Stimulated activated CD8-positive, alpha-beta memory T cell treated with anti-CD3 and anti-CD28 coated beads, Interleukin-4, amount 100 ng/mL, for 48 hours (primary cell): Measurements from ENCODE around the gene MELK.

Source experiments
- DNase-seq: peaks from one replicate; pipeline ENCODE4 v3.0.0-alpha.2; 2020

MELK gene

DNA sequence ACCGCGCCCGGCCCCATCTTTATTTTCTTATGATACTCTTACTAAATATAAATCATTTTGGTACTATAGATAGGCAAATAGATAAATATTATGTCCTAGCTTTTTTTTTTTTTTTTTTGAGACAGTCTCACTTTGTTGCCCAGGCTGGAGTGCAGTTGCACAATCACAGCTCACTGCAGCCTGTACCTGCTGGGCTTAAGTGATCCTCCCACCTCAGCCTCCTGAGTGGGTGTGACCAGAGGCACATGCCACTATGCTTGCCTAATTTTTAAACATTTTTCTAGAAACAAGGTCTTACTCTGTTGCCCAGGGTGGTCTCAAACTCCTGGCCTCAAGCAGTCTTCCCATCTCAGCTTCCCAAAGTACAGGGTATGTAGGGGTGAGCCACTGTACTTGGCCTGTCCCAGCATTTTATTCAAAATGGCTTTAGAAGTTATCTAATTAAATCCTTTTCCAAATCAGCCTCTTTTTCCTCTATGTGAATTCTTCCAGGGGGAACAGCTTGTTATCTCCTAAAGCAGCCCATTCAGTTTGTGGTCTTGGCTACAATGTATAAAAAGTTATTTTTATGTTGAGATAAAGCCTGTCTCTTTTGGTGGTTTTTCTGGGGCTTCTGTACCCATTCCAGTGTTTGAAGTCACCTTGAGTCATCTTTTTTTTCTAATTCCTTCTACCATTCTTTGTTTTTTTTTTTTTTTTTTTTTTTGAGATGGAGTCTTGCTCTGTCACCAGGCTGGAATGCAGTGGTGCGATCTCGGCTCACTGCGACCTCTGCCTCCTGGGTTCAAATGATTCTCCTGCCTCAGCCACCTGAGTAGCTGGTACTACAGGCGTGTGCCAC, 12.1 kb downstream of the MELK start:
- DNase-seq = no peak

DNA sequence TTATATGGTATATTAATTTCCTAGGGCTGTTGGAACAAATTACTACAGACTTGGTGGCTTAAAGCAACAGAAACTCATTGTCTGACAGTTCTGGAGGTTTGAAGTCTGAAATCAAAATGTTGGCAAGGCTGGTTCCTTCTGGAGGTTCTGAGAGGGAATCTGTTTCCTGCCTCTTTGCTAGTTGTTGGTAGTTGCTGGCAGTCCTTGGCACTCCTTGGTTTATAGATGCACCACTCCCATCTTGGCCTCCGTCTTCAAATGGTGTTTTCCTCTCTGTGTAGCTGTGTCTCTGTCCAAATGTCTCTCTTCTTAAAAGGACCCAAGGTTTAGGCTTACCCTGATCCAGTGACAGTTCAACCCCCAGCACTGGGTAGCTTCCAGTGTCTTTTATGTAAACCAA, 17.5 kb downstream of the MELK start:
- no peak for DNase-seq

DNA sequence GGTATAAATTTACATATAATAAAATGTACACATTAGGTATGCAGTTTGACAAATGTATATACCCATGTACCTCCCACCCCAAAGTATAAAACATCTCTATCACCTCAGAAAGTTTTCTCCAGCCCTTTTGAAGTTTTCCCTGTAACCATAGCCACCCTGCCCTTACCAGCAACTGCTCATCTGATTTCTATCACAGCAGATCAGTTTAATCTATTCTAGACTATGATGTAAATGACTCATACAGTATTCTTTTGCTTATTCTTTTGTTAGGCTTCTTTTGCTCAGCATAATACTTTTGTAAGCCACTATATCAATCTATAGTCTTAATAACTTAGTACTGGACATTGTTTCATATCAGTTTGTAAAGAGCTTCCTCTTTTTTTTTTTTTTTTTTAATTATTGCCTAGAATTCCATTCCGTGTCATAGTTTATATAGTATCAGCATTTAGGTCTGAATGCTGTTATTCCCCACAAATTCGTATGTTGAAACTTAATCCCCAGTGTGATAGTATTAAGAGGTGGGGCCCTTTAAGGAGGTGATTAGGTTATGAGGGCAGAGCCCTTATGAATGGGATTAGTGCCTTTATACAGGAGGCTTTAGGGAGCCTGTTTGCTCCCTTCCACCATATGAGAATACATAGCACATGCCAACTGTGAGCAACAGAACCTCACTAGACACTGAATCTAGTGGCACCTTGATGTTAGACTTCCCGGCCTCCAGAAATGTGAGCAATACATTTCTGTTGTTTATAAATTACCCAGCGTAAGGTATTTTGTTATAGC, 20.3 kb downstream of the MELK start:
- DNase-seq = no peak

DNA sequence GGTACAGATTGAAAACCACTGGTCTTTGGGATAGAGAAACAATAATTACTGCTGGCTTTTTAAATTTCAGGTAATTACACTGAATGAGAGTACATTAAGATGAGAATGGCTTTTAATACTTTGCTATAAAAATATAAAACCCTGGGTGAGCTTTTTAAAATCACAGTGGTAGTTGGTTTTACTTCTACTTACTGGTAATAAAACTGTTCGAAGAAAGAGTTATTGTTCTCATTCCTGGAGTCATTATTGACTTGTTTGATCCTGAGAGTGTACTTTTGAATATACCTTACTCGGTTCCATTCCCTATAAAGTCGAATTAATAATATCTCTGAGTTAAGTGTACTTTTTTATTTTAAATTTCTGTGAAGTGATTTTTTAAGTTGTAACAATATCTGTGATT, 21.5 kb downstream of the MELK start:
- no peak for DNase-seq

DNA sequence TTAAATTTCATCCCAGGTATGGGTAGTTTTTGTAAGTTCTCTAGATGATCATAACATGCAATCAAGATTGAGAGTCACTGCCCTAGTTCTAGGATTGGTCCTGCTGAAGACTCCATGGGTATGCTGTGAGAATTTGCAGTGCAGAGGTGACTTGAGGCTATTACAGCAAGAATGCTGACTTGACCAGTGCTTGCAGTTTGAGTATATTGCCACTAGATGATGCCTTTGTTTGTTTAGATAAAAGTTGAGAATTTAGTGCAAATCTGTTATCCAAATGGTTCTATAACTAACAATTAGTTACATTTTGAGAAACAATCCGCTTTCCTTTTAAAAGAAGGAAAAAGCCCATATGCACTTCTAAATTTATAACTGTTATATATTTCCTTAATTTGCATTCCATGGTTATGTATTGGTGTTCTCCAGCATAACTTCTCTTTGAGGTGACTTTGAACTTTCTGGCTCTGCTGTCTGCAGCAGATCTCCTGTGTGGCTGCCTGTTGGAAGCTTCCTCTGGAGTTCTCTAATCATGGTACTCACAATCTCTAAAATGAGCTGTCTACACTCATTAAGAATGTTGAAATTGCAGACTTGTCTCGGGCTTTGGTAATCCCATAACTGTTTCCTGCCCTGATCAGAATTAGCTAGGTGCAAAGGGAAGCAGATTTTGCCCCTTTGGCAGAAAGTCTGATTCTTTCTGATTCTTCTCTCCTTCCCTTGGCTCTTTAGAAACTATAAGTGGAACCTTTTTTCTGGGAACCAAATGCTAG, 24.9 kb downstream of the MELK start:
- DNase-seq = no peak

DNA sequence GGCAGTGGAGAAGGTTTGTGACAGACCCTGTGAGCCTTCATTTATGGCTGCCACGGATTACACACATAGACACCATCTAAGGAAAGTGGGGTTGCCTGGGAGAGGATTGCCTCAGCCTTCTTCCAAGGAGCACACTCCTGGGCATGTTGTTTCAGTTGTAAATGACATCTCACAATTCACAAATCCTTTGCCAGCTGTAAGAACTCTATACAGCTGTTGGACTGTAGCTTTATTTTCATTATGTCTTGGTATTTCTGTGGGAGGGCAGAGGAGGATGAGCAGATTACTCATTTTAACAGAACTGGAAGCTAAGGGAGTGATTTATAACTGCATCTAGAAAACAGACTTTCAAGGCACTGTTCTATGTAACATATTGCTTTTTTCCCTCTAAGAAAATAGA, 25.6 kb downstream of the MELK start:
- DNase-seq = no peak

DNA sequence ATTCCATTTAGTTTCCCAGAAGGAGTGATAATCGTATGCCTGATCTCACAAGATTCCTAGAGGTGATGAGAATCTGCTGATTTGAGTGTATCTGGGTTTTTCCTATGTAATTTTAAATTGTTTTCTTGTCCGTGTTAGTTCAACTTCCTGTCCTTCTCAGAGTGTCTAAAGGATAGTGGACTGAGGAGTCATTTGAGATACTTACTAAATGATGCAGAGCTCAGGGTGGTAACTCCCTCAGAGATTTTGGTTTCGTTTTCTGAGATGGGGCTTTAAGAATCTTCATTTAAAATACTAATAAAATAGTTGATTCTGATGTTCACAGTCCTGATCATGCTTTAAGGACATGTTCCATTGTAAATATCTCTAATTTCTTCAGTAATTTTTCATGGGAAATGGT, 30.3 kb downstream of the MELK start:
- no peak for DNase-seq

DNA sequence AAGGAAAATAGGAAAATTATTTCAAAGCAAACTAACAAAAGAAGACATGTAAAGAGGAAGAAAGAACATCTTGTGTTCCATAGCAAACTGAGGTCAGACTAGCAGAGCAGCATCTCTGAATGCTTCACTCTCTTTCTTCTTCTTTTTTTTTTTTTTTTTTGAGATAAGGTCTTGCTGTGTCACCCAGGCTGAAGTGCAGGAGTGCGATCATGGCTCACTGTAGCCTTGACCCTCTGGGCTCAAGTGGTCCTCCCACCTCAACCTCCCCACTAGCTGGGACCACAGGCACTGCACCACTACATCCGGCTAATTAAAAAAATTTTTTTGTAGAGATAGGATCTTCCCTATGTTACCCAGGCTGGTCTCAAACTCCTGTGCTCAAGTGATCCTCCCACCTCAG, 36.6 kb downstream of the MELK start:
- DNase-seq = no peak

DNA sequence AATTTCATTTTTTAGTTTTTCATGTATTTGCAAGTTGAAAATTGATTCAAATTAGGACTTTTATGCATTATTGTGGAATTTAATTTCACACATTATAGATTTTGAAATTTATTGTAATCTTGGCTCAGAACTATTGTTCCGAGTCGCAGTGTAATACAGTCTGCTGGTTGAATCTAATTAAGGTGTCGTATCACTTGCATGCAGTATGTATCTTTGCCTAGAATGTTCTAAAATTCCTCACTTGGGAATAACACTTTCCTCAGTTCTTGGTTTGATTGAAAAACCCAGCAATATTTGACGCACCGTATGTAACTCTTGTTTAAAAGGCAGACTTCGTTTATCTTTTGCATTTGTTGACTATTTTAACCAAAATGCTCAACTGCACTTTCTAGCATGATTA, 49.4 kb downstream of the MELK start:
- DNase-seq = no peak

DNA sequence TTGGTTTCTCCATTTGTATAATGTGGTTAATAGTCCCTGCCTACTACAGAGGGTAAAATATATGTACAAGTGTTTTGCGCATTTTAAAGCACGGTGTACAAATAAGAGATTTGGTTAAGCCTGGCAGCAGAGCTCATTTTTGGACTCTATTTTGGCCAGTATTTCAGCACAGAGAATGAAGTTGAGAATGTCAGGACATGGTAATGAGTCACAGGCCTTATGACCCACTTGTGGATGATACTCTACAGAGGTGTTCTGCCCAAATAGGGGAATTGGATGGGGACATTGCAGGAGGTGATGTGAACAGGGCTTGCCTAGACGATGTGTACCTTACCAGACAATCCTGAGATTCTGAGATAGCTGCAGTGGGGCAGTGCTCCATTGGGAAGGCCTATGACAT, 50.6 kb downstream of the MELK start:
- no peak for DNase-seq

DNA sequence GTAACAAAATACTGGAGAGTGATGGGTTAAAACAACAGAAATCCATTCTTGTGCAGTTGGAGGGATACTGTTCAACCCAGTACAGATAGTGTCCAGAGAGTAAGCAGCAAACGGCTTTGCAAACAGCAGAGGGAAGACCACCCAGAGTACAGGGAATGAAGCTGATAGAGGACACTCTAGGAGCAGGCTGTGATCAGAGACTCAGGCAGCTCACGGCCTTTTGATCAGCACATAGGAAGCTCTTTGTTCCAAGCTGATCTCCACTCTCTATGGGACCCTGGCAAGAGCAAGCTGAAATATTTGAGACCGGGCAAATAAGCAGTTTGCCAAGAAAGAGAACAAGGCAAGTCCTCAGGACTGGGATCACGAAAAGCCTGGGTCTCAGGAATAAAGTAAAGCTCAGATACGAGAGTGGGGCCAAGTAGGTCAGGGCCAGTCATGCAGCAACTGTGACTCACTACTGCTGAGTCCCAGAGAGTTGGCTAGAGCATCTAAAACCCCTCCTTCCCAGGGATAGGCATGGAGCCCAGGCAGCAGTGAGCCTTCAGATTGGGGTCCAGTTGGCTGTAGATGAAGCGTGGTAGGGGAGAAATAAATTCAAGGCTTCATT, 52.4 kb downstream of the MELK start:
- no peak for DNase-seq

DNA sequence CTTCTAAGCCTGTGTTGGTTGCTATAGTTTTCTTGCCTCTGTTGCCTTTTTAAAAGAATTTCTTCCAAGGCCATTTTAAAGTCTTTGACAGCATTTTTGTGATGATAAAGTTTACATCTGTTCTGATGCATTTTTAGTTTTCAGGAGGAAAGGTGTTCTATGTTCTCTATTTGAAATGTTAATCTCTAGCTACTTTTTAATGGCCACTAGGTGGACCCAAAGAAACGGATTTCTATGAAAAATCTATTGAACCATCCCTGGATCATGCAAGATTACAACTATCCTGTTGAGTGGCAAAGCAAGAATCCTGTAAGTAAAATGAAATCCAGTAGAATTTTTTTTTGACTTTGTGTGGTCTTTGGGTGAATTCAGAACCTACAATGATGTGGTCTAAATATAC, 60.2 kb downstream of the MELK start:
- DNase-seq = no peak

DNA sequence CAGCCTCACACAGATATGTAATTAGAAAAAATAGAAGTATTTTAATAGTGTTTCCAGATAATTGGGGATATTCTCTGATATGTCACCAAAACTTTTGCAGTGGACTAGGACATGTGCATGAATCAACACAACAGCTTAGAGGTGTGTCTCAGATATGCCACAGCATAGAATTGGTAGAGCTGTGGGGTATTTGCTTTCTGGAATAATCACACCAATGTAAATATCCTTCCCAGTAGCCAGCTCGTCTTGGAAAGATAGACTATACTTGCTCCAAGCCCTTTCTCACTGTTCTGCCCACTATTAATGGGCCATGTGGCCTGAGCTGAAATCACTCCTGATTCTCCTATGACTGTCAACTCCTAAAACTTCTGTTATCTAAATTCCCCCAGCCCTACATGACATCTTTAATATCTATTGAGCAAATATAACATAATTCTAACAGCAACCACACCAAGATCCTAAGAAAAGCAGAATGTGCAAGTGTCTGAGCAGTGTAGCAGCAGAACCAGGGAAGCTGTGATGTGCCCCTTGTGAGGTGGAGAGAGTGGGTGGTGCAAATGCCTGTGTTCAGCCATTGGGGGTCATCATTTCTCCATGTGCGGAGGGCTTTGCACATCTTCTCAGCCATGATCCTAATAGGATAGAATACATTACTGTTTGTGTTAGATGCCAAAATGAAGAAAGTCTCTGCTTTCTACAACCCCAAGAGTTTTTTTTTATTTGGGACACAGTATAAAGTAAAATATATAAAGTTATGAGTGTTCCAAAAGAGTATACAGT, 65.0 kb downstream of the MELK start:
- DNase-seq = no peak

DNA sequence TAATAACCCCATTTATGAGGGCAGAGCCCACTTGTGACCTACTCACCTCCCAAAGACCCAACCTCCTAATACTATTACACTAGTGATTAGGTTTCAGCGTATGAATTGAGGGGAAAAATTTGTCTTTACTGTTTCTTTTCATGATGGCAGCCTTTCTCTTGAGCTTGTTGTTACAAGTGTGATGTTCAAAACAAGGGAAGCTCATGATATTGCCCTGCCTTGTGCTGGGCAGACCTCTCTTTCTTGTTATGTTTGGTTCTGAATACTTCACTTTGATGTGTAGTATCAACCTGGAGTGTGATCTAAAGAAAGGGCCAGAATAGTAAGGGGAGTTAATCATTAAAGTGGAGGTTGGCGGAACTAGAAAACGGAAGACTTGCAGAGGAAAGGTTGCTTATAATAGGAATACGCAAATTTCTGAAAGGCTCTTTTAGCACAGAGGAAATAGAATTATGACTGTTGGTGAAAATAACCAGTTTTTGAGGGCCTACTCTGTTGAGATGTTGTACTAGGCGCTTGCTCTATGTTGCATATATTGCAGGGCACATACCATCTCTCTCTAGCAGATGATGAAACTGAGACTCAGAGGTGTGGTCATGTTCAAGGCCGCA, 68.2 kb downstream of the MELK start:
- no peak for DNase-seq

DNA sequence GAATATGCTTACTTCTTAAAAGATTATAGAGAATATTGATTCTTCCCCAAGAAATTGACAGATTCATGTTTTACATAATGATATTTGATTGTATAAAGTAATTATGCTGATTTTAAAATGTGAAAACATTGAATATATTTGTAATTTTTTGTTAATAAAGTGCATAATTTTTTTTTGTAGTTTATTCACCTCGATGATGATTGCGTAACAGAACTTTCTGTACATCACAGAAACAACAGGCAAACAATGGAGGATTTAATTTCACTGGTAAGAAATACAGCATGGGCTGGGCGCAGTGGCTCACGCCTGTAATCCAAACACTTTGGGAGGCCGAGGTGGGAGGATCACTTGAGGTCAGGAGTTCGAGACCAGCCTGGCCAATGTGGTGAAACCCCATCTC, 70.1 kb downstream of the MELK start:
- no peak for DNase-seq

DNA sequence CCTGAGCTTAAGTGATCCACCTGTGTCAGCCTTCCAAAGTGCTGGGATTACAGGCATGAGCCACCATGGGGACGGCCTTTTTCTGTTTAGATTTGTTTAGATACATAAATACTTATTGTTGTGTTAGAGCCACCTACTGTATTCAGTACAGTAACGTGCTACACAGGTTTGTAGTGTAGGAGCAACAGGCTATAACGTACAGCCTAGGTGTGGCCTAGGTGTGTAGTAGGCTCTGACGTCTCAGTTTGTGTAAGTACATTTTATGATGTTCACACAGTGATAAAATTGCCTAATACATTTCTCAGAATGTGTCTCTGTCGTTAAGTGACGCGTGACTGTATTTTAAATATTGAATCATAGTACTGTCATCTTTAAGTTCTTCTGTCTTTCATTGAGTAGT, 84.1 kb downstream of the MELK start:
- DNase-seq = no peak

DNA sequence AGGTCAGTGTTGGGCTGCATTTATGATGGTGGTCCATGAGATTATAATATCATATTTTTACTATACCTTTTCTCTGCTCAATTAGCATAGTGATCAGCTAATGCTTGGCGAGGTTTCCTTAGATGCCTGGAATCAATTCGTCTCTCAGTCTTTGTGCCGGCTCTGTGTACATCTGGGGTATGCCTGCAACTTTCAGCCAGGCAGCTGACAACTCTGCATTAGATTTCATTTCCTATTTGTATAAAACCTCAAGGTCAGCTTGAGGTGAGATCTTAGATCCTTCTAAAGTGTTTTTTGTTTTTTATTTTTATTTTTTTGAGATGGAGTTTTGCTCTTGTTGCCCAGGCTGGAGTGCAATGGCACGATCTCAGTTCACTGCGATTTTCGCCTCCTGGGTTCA, 86.8 kb downstream of the MELK start:
- no peak for DNase-seq

DNA sequence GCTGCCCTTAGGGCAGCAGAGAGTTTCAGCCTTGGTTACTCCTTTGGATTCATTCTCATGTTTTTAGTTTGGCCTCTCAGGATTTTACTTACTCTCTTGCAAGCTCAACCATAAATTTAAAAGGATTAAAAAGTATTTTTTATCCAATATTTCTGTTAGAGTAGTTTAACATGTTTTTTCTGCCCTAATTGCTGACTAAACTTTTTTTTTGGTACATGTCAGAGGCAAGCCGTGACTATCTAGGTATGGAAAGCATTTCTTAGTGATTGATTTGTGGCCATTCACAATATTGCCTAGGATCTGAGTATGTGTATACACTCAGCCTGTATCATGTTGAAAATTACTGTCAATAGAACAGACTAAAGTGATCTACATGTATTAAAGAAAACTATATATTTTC, 92.1 kb downstream of the MELK start:
- DNase-seq = no peak

DNA sequence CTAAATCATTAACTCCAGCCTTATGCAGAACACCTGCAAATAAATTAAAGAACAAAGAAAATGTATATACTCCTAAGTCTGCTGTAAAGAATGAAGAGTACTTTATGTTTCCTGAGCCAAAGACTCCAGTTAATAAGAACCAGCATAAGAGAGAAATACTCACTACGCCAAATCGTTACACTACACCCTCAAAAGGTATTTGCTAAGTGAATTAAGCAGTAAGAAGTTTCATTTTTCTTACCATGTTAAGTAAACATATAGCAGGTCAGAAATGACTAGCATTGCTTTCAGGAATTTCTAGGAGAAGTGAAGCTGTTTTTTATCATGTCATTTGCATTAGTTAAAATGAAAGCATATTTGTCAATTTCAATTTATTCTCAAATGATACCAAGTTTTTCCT, 92.7 kb downstream of the MELK start:
- no peak for DNase-seq

DNA sequence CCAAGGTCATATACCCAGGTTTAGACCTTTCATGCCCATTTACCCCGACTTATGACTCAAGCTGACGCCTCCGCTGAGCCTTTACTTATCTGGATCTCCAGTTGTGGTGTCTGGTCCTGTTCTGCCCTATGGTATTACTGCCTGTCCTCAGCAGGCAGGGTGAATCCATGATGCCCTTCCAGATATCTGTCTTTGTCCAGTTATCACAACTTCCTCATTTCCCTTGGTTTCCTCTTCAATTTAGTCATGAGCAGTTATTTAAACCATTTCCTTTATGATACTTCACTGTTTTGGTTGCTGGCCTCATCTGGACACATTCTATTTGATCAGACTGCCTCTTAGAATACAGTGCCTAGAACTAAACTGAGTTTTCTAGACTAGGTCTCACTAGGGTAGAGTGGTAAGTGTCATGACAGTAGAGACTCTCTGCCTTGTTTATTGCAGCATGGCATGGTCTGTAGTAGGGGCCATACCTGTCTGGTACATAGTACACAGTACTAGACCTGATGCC, 93.3 kb downstream of the MELK start:
- no peak for DNase-seq

DNA sequence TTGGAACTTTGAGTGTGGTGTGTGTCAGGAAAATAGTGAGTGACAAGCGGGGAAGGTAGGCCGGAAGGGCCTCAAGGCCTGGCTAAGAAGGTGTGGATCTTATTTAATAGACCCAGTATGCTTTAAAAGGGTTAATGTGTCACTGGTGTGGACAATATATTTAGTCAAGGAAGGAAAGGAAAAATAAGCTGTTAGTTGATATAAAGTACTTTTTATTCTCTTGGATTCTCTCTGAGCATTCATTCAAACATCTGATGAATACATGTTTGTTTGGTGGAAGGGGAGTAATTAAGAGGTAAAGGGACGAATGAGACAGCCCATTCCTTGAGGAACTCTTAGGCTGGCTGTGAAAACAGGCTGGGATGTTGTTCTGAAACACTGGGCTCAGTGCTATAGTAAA, 98.9 kb downstream of the MELK start:
- no peak for DNase-seq

DNA sequence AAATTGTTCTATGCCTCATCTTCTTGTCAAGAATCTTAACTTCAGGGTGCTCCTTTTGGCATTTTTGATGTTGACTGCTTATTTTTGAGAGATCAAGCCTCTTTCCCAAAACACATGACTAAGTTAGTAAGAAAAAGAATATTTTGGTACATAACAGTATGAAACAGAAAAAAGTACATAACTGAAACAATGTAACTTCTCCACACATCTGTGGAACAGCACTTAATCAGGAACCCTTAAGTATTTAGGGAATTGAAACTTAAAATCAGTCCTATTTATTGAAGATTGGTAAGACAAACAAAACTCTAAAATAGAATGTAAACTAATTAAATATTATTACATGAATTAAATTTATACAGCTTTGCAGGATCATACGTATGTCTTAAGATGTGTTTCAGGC, 103.4 kb downstream of the MELK start:
- DNase-seq = no peak
